ENCODE data around the gene PALLD. TPM values are rescaled to one million over a fixed set of nuclear protein-coding genes. Genes with fewer than 3 reads are reported as not detected.

The PALLD gene
- total RNA-seq, 1 donor from 2014 or later: 45.6 TPM

- TF ChIP-seq, protein P1, sequence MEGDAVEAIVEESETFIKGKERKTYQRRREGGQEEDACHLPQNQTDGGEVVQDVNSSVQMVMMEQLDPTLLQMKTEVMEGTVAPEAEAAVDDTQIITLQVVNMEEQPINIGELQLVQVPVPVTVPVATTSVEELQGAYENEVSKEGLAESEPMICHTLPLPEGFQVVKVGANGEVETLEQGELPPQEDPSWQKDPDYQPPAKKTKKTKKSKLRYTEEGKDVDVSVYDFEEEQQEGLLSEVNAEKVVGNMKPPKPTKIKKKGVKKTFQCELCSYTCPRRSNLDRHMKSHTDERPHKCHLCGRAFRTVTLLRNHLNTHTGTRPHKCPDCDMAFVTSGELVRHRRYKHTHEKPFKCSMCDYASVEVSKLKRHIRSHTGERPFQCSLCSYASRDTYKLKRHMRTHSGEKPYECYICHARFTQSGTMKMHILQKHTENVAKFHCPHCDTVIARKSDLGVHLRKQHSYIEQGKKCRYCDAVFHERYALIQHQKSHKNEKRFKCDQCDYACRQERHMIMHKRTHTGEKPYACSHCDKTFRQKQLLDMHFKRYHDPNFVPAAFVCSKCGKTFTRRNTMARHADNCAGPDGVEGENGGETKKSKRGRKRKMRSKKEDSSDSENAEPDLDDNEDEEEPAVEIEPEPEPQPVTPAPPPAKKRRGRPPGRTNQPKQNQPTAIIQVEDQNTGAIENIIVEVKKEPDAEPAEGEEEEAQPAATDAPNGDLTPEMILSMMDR (conservative IDR thresholded peaks at IDR 0.05; ENCODE audit: low read depth, low read length): no peak
- no peak for DNase-seq (ENCODE audit: low read depth)
- H3K4me3 ChIP-seq (ENCODE audit: low read depth, low read length): no peak overlapping the region
These were observed 369.0 kb downstream of the PALLD start for GRCh38 chr4:168865854-168866253.

DNA sequence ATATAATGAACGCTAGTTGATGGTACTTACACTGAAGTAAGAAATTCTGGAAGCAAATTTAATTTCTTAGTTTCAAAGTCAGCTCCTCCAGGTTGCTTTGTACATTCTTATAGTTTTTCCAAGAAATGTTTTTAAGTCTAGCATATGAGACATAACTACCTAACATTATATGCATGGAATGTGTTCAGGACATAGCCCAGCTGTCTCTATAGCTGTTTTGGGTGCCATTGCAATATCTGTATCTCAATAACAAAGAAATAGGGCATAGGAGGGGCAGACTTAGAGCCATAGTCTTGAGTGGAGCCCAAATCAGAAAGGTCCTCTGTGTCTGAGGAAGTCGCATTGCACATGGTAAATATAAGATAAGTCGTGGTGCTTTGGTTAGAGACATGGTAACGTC is 369.8 kb downstream of the PALLD start:
- TF ChIP-seq, protein P1 (conservative IDR thresholded peaks at IDR 0.05; ENCODE audit: low read depth, low read length): no peak
- no peak overlapping the region for H3K4me3 ChIP-seq (ENCODE audit: low read depth, low read length)
- DNase-seq (ENCODE audit: low read depth): no peak

GRCh38 chr4:168867128-168867527 is 370.3 kb downstream of the PALLD start:
- TF ChIP-seq, protein P1 (conservative IDR thresholded peaks at IDR 0.05; ENCODE audit: low read depth, low read length): no peak
- no peak for DNase-seq (ENCODE audit: low read depth)
- H3K4me3 ChIP-seq (ENCODE audit: low read depth, low read length): no peak overlapping the region

DNA sequence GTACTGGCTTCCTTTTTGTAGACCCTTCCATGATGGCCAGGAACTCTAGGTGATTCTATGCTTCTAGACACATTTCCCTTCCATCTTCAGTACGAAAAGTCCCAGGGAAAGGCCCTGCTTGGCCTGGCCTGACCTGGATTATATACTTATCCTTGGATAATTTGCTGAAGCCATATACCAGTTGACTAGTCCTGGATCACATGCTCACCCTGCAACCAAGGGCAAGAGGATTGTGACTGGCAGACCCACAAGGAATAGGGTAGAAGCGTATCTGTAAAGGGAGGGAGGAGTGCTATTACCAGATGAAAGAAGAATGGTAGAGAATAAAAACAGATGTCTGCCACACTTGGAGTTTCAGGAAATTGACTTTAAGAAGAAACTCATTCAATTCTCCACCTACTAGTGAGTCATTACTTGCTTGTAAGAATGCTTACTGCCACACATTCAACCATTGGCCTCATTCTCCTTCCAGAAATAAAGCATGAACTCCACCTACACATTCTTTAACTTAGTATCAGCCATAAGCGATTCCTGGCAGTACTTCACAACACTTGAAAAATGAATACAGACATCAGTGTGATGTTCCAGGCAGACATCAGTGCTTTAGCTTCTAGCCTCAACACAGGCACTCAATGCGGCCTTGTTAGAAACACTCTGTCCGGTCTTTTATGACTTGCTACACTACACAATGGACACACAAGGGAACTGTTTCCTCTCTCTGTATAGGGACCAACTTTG is 371.4 kb downstream of the PALLD start:
- TF ChIP-seq, protein P1 (conservative IDR thresholded peaks at IDR 0.05; ENCODE audit: low read depth, low read length): no peak
- H3K4me3 ChIP-seq (ENCODE audit: low read depth, low read length): no peak overlapping the region
- no peak for DNase-seq (ENCODE audit: low read depth)

- no peak for DNase-seq (ENCODE audit: low read depth)
- H3K4me3 ChIP-seq (ENCODE audit: low read depth, low read length): no peak overlapping the region
- TF ChIP-seq, protein P1 (conservative IDR thresholded peaks at IDR 0.05; ENCODE audit: low read depth, low read length): no peak
These were observed 371.9 kb downstream of the PALLD start for GRCh38 chr4:168868802-168869201.

GRCh38 chr4:168870004-168870403 is 373.2 kb downstream of the PALLD start:
- no peak overlapping the region for H3K4me3 ChIP-seq (ENCODE audit: low read depth, low read length)
- DNase-seq (ENCODE audit: low read depth): no peak

More at GRCh38 chr4:168870004-168870403, 373.2 kb downstream of the PALLD start:
- TF ChIP-seq, protein P1 (conservative IDR thresholded peaks at IDR 0.05; ENCODE audit: low read depth, low read length): no peak

Data from epithelial cell of proximal tubule (primary cell).